Heart left ventricle (tissue), 13 donors: ENCODE results near the gene NEU1.

Experiments
- POLR2A ChIP-seq, 2 donors: fragments of 450-650 bp; IDR thresholded peaks; one replicate each; pipeline ENCODE4 v1.6.1; 2017; ENCODE audit warnings: antibody characterized with exemption in 2 of 2, mild to moderate bottlenecking in 2 of 2, moderate library complexity in 2 of 2
- TF ChIP-seq, protein P1 (sequence below), 12 donors: fragments of 200-600 bp; sonication (generic) in 4 of 12; IDR thresholded peaks; one replicate each; pipeline versions ENCODE4 v1.5.0 to v1.8.0; 2018 to 2022; ENCODE audit warnings: antibody characterized with exemption in 12 of 12, mild to moderate bottlenecking in 5 of 12
- donor health status: ischemic (EF 13 %, LVEDD 7.1; RV severe dilation, severe dysfunction).
- donor health status: DM: no; HTN: yes; CAD: no.
- donor health status: DM: no; HTN: no; CAD: no.
- donor health status: ischemic (EF 25% LVEDD 6.9; RV normal size, moderate dysfunction).
- donor health status: ischemic (EF 25% LVEDD 5.7; RV mildly dilated, moderate dysfunction).
- donor health status: ischemic (EF 35%, LVEDD 5.7; RV mildly dilated, moderate dysfunction).
- donor health status: nonischemic (EF 11% LVEDD 7.7; RV severe dilation, severe dysfunction).
- donor health status: DM: yes; HTN: yes; CAD: no.
- donor health status: PGD.
- donor health status: ischemic (EF 29% LVEDD 5.4; RV normal size, mild dysfunction).
- donor health status: nonischemic (EF 23%, LVEDD 6.1; RV moderate dilation, normal function).

DNA sequence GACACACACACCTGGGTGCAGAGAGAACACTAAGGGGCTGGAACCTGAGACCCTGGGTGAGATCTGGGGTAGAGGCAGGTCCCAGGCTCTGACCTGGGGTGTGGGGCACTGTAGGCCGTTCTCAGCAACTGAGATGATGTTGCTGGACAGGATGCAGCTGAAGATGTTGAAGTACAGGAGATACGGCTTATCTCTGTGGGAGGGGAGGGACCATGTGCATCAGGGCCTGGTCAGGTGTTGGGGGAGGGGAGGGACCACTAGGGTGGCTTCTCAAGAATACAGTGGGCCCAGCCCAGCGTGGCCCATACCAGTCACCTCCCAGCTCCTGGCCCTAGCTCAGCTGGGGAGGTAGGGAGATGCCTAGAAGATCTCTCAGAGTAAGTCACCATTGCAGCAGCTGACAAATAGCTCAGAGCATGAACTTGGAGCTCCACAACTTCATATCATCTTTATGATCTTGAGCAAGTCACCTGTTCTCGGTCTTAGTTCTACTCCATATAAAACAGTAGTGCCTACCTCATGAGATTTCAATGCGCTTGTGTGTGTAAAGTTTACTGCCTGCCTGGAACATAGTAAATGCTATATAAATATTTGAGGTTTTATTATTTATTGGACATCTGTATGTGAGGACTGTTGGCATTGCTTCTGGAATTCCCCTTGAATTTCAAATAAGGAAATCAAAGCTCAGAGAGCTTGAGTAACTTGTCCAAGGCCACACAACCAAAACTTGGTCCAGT lies 12.4 kb upstream of the NEU1 start:
- TF ChIP-seq, protein P1, sequence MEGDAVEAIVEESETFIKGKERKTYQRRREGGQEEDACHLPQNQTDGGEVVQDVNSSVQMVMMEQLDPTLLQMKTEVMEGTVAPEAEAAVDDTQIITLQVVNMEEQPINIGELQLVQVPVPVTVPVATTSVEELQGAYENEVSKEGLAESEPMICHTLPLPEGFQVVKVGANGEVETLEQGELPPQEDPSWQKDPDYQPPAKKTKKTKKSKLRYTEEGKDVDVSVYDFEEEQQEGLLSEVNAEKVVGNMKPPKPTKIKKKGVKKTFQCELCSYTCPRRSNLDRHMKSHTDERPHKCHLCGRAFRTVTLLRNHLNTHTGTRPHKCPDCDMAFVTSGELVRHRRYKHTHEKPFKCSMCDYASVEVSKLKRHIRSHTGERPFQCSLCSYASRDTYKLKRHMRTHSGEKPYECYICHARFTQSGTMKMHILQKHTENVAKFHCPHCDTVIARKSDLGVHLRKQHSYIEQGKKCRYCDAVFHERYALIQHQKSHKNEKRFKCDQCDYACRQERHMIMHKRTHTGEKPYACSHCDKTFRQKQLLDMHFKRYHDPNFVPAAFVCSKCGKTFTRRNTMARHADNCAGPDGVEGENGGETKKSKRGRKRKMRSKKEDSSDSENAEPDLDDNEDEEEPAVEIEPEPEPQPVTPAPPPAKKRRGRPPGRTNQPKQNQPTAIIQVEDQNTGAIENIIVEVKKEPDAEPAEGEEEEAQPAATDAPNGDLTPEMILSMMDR (IDR thresholded peaks at IDR 0.05), result no peak
- TF ChIP-seq POLR2A (IDR thresholded peaks at IDR 0.05), result no peak
